Suprapubic skin (tissue), 4 donors: ENCODE measurements around the gene ANXA2.
A peak's percentile ranks its signal among the peaks of the same experiment; 100 is the strongest.

ENCODE experiments used
- CTCF ChIP-seq, 2 donors: fragments of 200-600 bp in 1 of 2; fragments of 450-650 bp in 1 of 2; sonication (generic) in 1 of 2; IDR thresholded peaks; one replicate each; pipeline ENCODE4 v1.5.1; 2016 to 2019; ENCODE audit warnings: antibody characterized with exemption in 2 of 2, mild to moderate bottlenecking in 1 of 2, moderate library complexity in 1 of 2
- POLR2A ChIP-seq, 2 donors: fragments of 450-650 bp; IDR thresholded peaks; one replicate each; pipeline ENCODE4 v1.6.1; 2017; ENCODE audit warnings: antibody characterized with exemption in 2 of 2, mild to moderate bottlenecking in 2 of 2, moderate library complexity in 2 of 2
- POLR2AphosphoS5 ChIP-seq, 3 donors: sonication (generic); formaldehyde crosslinking; IDR thresholded peaks; one replicate each; pipeline ENCODE4 v1.6.1; 2017; ENCODE audit warnings: antibody characterized with exemption in 3 of 3

GRCh38 chr15:60392601-60392985 lies 5.2 kb downstream of the ANXA2 start:
- no peak for TF ChIP-seq CTCF (IDR thresholded peaks at IDR 0.05)
- TF ChIP-seq POLR2AphosphoS5 (IDR thresholded peaks at IDR 0.05): peak in 1 of 3 donors; percentile 13
- no peak for TF ChIP-seq POLR2A (IDR thresholded peaks at IDR 0.05)
